IMR-90 (cell line): ENCODE results near the gene GABPB2. TPM values are rescaled to one million over a fixed set of nuclear protein-coding genes. Genes with fewer than 3 reads are reported as not detected.

Source experiments
- ATAC-seq: fragments of 200-7000 bp; cut with Tn5 transposase; 2 replicates; pipeline ENCODE4 v1.9.1; 2020; ENCODE audit warnings: low read depth, mild to moderate bottlenecking, moderate library complexity
- BruUV-seq: library from RNA; stranded (reverse); fragments of 400-500 nt; replicated peaks from 2 replicates; lab custom pipeline; 2021; lab: Mats Ljungman, UMichigan
- CTCF ChIA-PET: fragments of 300-600 bp; formaldehyde crosslinking; extraction: SDS; loops from one replicate; lab custom pipeline; 2021; ENCODE audit warnings: antibody characterized with exemption; lab: Yijun Ruan, JAX
- POLR2A ChIA-PET: fragments of 300-600 bp; sonication (Branson Sonifier 250); formaldehyde crosslinking; loops from one replicate; lab custom pipeline; 2022; ENCODE audit warnings: antibody characterized with exemption; ENCODE audit not compliant: unreplicated experiment; lab: Charles Lee
- DNase-seq: peaks from one replicate; pipeline ENCODE4 v3.0.0; 2013
- H2AFZ ChIP-seq: replicated peaks from 2 replicates; pipeline ENCODE3; 2013; ENCODE audit warnings: low read length, mild to moderate bottlenecking; ENCODE audit not compliant: poor library complexity
- H2AK5ac ChIP-seq: 2 replicates; pipeline ENCODE4 v1.6.1; 2013; ENCODE audit warnings: low read depth, low read length, inconsistent platforms
- H2AK9ac ChIP-seq: replicated peaks from 2 replicates; pipeline ENCODE3; 2013; ENCODE audit warnings: mild to moderate bottlenecking, low read depth, low read length, moderate library complexity; ENCODE audit not compliant: poor library complexity
- H2BK120ac ChIP-seq: 2 replicates; pipeline ENCODE4 v1.6.1; 2013; ENCODE audit warnings: low read depth, low read length, inconsistent platforms
- H2BK15ac ChIP-seq: 3 replicates; pipeline ENCODE4 v1.6.1; 2013; ENCODE audit warnings: low read depth, low read length, inconsistent platforms
- H2BK20ac ChIP-seq: 2 replicates; pipeline ENCODE4 v1.6.1; 2013; ENCODE audit warnings: low read depth, mild to moderate bottlenecking, inconsistent platforms, low read length, moderate library complexity
- H2BK5ac ChIP-seq: 2 replicates; pipeline ENCODE4 v1.6.1; 2013; ENCODE audit warnings: mild to moderate bottlenecking, low read depth, low read length, inconsistent platforms; ENCODE audit not compliant: poor library complexity, severe bottlenecking
- H3K14ac ChIP-seq: replicated peaks from 2 replicates; pipeline ENCODE4 v1.6.1; 2013; ENCODE audit warnings: low read depth, low read length, inconsistent platforms
- H3K18ac ChIP-seq: 2 replicates; pipeline ENCODE4 v1.6.1; 2013; ENCODE audit warnings: low read depth, low read length, control low read depth
- H3K23ac ChIP-seq: 2 replicates; pipeline ENCODE4 v1.6.1; 2013; ENCODE audit warnings: low read depth, low read length, inconsistent platforms
- H3K27ac ChIP-seq: 2 replicates; pipeline ENCODE4 v1.5.1; 2013; ENCODE audit warnings: mild to moderate bottlenecking, control low read depth, low read length; ENCODE audit not compliant: insufficient read depth
- H3K27me3 ChIP-seq: 2 replicates; pipeline ENCODE4 v1.6.1; 2013; ENCODE audit warnings: low read length; ENCODE audit not compliant: control insufficient read depth, insufficient read depth
- H3K36me3 ChIP-seq: 2 replicates; pipeline ENCODE4 v1.6.1; 2013; ENCODE audit warnings: low read length, mixed read lengths; ENCODE audit not compliant: control insufficient read depth, insufficient read depth
- H3K4ac ChIP-seq: 2 replicates; pipeline ENCODE4 v1.6.1; 2013; ENCODE audit warnings: low read depth, low read length, inconsistent platforms
- H3K4me1 ChIP-seq: 2 replicates; pipeline ENCODE4 v1.6.1; 2013; ENCODE audit warnings: low read length, mixed read lengths; ENCODE audit not compliant: control insufficient read depth, insufficient read depth
- H3K4me2 ChIP-seq: 2 replicates; pipeline ENCODE4 v1.6.1; 2013; ENCODE audit warnings: low read depth, mild to moderate bottlenecking, control low read depth, low read length, moderate library complexity
- H3K4me3 ChIP-seq: 2 replicates; pipeline ENCODE4 v1.5.1; 2013; ENCODE audit warnings: low read depth, mild to moderate bottlenecking, control low read depth, low read length, moderate library complexity; ENCODE audit not compliant: insufficient read depth
- H3K56ac ChIP-seq: 2 replicates; pipeline ENCODE4 v1.6.1; 2013; ENCODE audit warnings: low read length, inconsistent platforms; ENCODE audit not compliant: insufficient read depth; ENCODE audit errors: extremely low read depth
- H3K79me1 ChIP-seq, 2 experiments: 2 replicates each; pipeline ENCODE4 v1.6.1; 2013; ENCODE audit warnings: low read length in 2 of 2, inconsistent platforms in 1 of 2, low read depth in 1 of 2
- H3K9ac ChIP-seq: 2 replicates; pipeline ENCODE4 v1.6.1; 2013; ENCODE audit warnings: low read depth, low read length, control low read depth
- H3K9me1 ChIP-seq: 2 replicates; pipeline ENCODE4 v1.6.1; 2013; ENCODE audit warnings: low read length, inconsistent platforms; ENCODE audit not compliant: insufficient read depth
- H3K9me3 ChIP-seq: 2 replicates; pipeline ENCODE4 v1.6.1; 2013; ENCODE audit warnings: low read length; ENCODE audit not compliant: control insufficient read depth, insufficient read depth
- H4K20me1 ChIP-seq: 2 replicates; pipeline ENCODE4 v1.6.1; 2013; ENCODE audit warnings: low read length, inconsistent platforms; ENCODE audit not compliant: insufficient read depth
- H4K5ac ChIP-seq: 2 replicates; pipeline ENCODE4 v1.6.1; 2013; ENCODE audit warnings: mild to moderate bottlenecking, low read depth, low read length, control low read depth
- H4K8ac ChIP-seq, 2 experiments: 2 replicates each; pipeline ENCODE4 v1.6.1; 2013; ENCODE audit warnings: low read depth in 2 of 2, low read length in 2 of 2, control low read depth in 1 of 2, inconsistent platforms in 1 of 2
- H4K91ac ChIP-seq: 2 replicates; pipeline ENCODE4 v1.6.1; 2013; ENCODE audit warnings: low read depth, low read length, inconsistent platforms; ENCODE audit not compliant: insufficient read depth
- CTCF ChIP-seq: conservative IDR thresholded peaks from 2 replicates; pipeline ENCODE4 v1.5.1; 2012; ENCODE audit warnings: mild to moderate bottlenecking, low read depth, low read length, improper control_type of control experiment
- FOS ChIP-seq: fragments of 150-350 bp; IDR thresholded peaks from 2 replicates; pipeline ENCODE4 v1.6.1; 2016; ENCODE audit warnings: low read depth, low read length
- POLR2A ChIP-seq: IDR thresholded peaks from 2 replicates; pipeline ENCODE4 v1.6.1; 2012; ENCODE audit warnings: mild to moderate bottlenecking, low read depth, low read length
- RAD21 ChIP-seq: IDR thresholded peaks from 2 replicates; pipeline ENCODE4 v1.6.1; 2012; ENCODE audit warnings: low read length, improper control_type of control experiment
- RCOR1 ChIP-seq: IDR thresholded peaks from 2 replicates; pipeline ENCODE4 v1.6.1; 2012; ENCODE audit warnings: mild to moderate bottlenecking, low read length, improper control_type of control experiment; ENCODE audit not compliant: insufficient replicate concordance
- SMC3 ChIP-seq: fragments of 150-350 bp; IDR thresholded peaks from 2 replicates; pipeline ENCODE4 v1.6.1; 2016; ENCODE audit warnings: low read depth, mild to moderate bottlenecking, antibody characterized with exemption, low read length, moderate library complexity
- WGBS, 2 experiments: methylation state at CpG; one replicate each; pipeline versions ENCODE4 v1.1.5 to v1.1.7; 2013; ENCODE audit warnings: missing lambda C conversion rate in 2 of 2; ENCODE audit not compliant: insufficient read length in 1 of 2; ENCODE audit errors: extremely low coverage in 2 of 2; 5-methylcytosine and 5-hydroxymethylcytosine counted together
- dilution Hi-C: fragments of 300-500 bp; cut with HindIII; formaldehyde crosslinking; loops from one replicate; pipeline ENCODE4 v1.14.3; 2018; ENCODE audit warnings: low sequenced_read_pairs; ENCODE audit not compliant: unreplicated experiment
- in situ Hi-C: fragments of 300-500 bp; cut with MboI; formaldehyde crosslinking; loops from 3 replicates; pipeline ENCODE4 v1.14.3; 2019; ENCODE audit warnings: low sequenced_read_pairs, inconsistent platforms, mixed read lengths
- intact Hi-C: fragments of 100-400 bp; cut with micrococcal nuclease; formaldehyde crosslinking; loops from 2 replicates; pipeline ENCODE4 v1.10.0; 2022
- polyA plus RNA-seq, 3 experiments: library from polyadenylated mRNA; depleted of rRNA; stranded (reverse); fragments of >200 nt; gene quantifications; 2 replicates each; pipeline ENCODE4 v1.2.3, GENCODE V29; 2012; ENCODE audit warnings: low replicate concordance in 1 of 3
- total RNA-seq: library from RNA; depleted of rRNA; stranded (reverse); fragments of >200 nt; gene quantifications from 2 replicates; pipeline ENCODE4 v1.2.3, GENCODE V29; 2012

Gene GABPB2
- total and polyA plus RNA-seq, 2 of the 4 experiments (the other 2 are of a cell fraction), result 7.5 to 12.9 TPM

- Histone ChIP-seq H2BK15ac (no peak overlapping the region), H2AFZ (no peak overlapping the region), H3K36me3 (peaks cover 40% of the 10 kb centered on the region), H3K14ac (no peak overlapping the region), H4K8ac (no peak overlapping the region), H3K27me3 (no peaks in the 10 kb centered on the region), H3K4me3 (no peak overlapping the region), H4K91ac (no peak overlapping the region), H2AK9ac (no peak overlapping the region), H3K4me1 (no peaks in the 10 kb centered on the region), H3K4me2 (no peak overlapping the region), H4K5ac (no peak overlapping the region), H3K9ac (no peak overlapping the region), H2BK5ac (no peak overlapping the region), H3K56ac (no peak overlapping the region), H3K9me1 (no peaks in the 10 kb centered on the region), H3K23ac (no peak overlapping the region), H2BK20ac (no peak overlapping the region), H3K18ac (no peak overlapping the region), H4K20me1 (no peaks in the 10 kb centered on the region), H2AK5ac (no peak overlapping the region), H3K4ac (no peak overlapping the region), H3K27ac (no peak overlapping the region), H3K9me3 (no peaks in the 10 kb centered on the region), H2BK120ac (no peak overlapping the region), H3K79me1 (peaks cover 3 to 7% of the 10 kb centered on the region in 2 experiments; a peak in 2 of 4 replicates)
- POLR2A ChIA-PET, result no interaction called here
- dilution Hi-C loops, result no loop called here
- TF ChIP-seq RCOR1, result no peak
- no peak for TF ChIP-seq RAD21
- no peak for TF ChIP-seq FOS
- no peak for TF ChIP-seq CTCF
- no peak for TF ChIP-seq POLR2A
- no peak for TF ChIP-seq SMC3
- WGBS, 2 experiments, result 94% methylated on average over 17 of the region's 22 CpGs; no CpG with 5 or more reads in 1 of the 2 experiments
- in situ Hi-C loops, result loop anchor here (5.0 kb wide), 1 partner anchor 62 kb away; no protein-coding TSS in a partner anchor
- CTCF ChIA-PET, result interaction anchor here (1.8 kb wide), 1 partner anchor 59 kb away, joined by 6 read pairs; no protein-coding TSS in a partner anchor
- no TSS peak for BruUV-seq
- ATAC-seq (no peak), DNase-seq (no peak)
- intact Hi-C loops, result no loop called here
Measured at GRCh38 chr1:151158751-151159251, 88.2 kb downstream of the GABPB2 start.
